Measurements from ENCODE around the gene SMC6. TPM values are rescaled to one million over a fixed set of nuclear protein-coding genes. Genes with fewer than 3 reads are reported as not detected.

SMC6 gene
- total and polyA plus RNA-seq, 12 donors = 4.2 to 18.6 (median 7.6) TPM

DNA sequence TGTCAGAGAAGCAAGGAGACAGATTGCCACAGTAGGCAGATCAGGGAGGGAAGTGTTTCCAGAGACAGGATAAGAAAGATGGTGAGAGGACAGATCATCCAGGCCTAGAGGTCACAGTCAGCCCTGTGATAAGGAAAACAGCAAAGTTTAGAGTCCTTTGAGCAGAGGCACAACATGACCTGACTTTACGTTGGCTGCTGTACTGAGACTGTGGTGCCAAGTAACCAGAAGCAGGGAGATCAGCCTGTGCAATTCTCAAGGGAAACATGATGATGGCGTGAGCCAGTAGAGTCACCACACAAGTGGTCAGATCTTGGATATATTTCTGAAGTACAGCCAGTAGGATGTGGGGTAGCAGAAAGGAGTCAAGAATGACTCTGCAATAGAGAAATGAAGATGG, 43.7 kb downstream of the SMC6 start:
- Histone ChIP-seq H3K4me3 (no peak overlapping the region), H3K4me1 (replicated peaks in 1 of 2) (no peaks in the 10 kb centered on the region), H3K27me3 (no peaks in the 10 kb centered on the region), H3K9me3 (replicated peaks in 1 of 3) (no peaks in the 10 kb centered on the region), H3K27ac (no peak overlapping the region), H3K36me3 (replicated peaks in 1 of 2) (peaks cover 0 to 16% of the 10 kb centered on the region in 2 donors)
- no peak for DNase-seq
- WGBS, 4 donors = 91 to 100% (median 96%) methylated on average over 2 of the region's 2 CpGs
- intact Hi-C loops (cut with DNase I) = loop anchor here in 1 of 2 donors (10.0 kb wide), 1 partner anchor 115 kb away; no protein-coding TSS in a partner anchor
- TF ChIP-seq POLR2A (IDR thresholded peaks at IDR 0.05) = no peak
- no peak for TF ChIP-seq CTCF (IDR thresholded peaks at IDR 0.05)

DNA sequence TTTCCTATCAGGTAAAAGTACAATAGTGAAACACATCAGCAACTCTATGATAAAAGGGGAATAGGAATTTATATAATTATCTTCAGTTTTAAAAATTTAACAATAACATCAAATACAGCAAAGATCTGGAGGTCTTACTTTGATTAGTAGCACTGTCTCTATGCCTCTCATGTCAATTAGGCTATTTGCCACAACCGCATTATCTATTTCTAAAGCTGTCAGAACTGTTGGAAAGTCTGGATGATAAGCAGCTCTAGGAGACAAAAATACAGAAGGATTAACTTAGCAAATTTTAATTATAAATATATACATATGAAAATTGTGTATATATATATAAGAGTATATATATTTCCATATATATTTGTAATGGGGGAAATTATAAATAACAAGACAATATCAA, 45.1 kb downstream of the SMC6 start:
- Histone ChIP-seq H3K27me3 (no peaks in the 10 kb centered on the region), H3K36me3 (replicated peaks in 1 of 2) (peaks cover 0 to 3% of the 10 kb centered on the region in 2 donors), H3K4me1 (replicated peaks in 1 of 2) (no peaks in the 10 kb centered on the region), H3K27ac (no peak overlapping the region), H3K9me3 (replicated peaks in 1 of 3) (no peaks in the 10 kb centered on the region), H3K4me3 (no peak overlapping the region)
- 94 to 100% (median 96%) methylated on average over 1 of the region's 1 CpG for WGBS, 4 donors
- DNase-seq = no peak
- TF ChIP-seq CTCF (IDR thresholded peaks at IDR 0.05) (no peak), POLR2A (IDR thresholded peaks at IDR 0.05) (no peak)
- intact Hi-C loops (cut with DNase I) = no loop called here

DNA sequence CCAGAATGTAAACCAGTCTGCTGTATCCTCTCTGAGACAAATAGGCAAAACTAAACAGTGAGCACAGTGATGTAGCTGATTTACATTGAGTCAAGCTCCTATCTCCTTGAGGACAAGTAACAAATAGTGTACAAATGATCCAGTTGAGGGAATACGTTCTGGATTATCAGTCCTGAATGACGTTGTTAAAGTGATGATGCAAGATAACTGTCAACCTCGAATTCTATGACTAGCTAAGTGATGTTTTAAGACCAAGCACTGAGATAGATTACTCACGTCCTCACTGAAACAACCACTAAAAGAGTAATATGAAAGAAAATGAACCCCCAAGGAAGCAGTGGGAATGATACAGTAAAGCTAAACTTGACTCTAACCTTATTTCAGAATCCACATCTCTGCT, 46.8 kb downstream of the SMC6 start:
- 89 to 93% (median 91%) methylated on average over 4 of the region's 4 CpGs for WGBS, 4 donors
- no peak overlapping the region for H3K4me3 ChIP-seq
- intact Hi-C loops (cut with DNase I) = no loop called here
- H3K4me1 ChIP-seq (replicated peaks in 1 of 2) = no peaks in the 10 kb centered on the region
- H3K27ac ChIP-seq = no peak overlapping the region
- no peaks in the 10 kb centered on the region for H3K27me3 ChIP-seq
- TF ChIP-seq POLR2A (IDR thresholded peaks at IDR 0.05) = no peak
- TF ChIP-seq CTCF (IDR thresholded peaks at IDR 0.05) = no peak
- H3K9me3 ChIP-seq (replicated peaks in 1 of 3) = no peaks in the 10 kb centered on the region
- H3K36me3 ChIP-seq (replicated peaks in 1 of 2) = peaks cover 0 to 15% of the 10 kb centered on the region in 2 donors
- no peak for DNase-seq

GRCh38 chr2:17690776-17691175, 62.8 kb downstream of the SMC6 start:
- Histone ChIP-seq H3K4me3 (no peak overlapping the region), H3K27me3 (no peaks in the 10 kb centered on the region), H3K27ac (no peak overlapping the region), H3K9me3 (replicated peaks in 1 of 3) (no peaks in the 10 kb centered on the region), H3K36me3 (replicated peaks in 1 of 2) (peaks cover 0 to 11% of the 10 kb centered on the region in 2 donors), H3K4me1 (replicated peaks in 1 of 2) (no peaks in the 10 kb centered on the region)
- TF ChIP-seq CTCF (IDR thresholded peaks at IDR 0.05) (no peak), POLR2A (IDR thresholded peaks at IDR 0.05) (no peak)
- no peak for DNase-seq
- 95 to 98% (median 98%) methylated on average over 7 of the region's 7 CpGs for WGBS, 4 donors
- intact Hi-C loops (cut with DNase I) = no loop called here

All from adrenal gland (tissue), 12 donors.